BE2C (cell line): ENCODE results near the gene KCNK10.

ENCODE experiments used
- DNase-seq: peaks from one replicate; pipeline ENCODE4 v3.0.0-alpha.2; 2020
- H3K27me3 ChIP-seq: fragments of 250-450 bp; sonication (Bioruptor Pico); 2 replicates; pipeline ENCODE4 v1.5.1; 2020; ENCODE audit warnings: mild to moderate bottlenecking
- H3K36me3 ChIP-seq: fragments of 250-450 bp; sonication (Bioruptor Pico); 2 replicates; pipeline ENCODE4 v1.5.1; 2020; ENCODE audit warnings: mild to moderate bottlenecking
- H3K4me1 ChIP-seq: fragments of 250-450 bp; sonication (Bioruptor Pico); 2 replicates; pipeline ENCODE4 v1.5.1; 2020
- H3K4me3 ChIP-seq: 2 replicates; pipeline ENCODE4 v1.5.1; 2011; ENCODE audit warnings: low read depth, low read length
- H3K9me3 ChIP-seq: fragments of 250-450 bp; sonication (Bioruptor Pico); 2 replicates; pipeline ENCODE4 v1.5.1; 2020
- TF ChIP-seq, protein P1 (sequence below): IDR thresholded peaks from 2 replicates; pipeline ENCODE4 v1.5.1; 2012; ENCODE audit warnings: mild to moderate bottlenecking, low read depth, low read length

KCNK10 gene

DNA sequence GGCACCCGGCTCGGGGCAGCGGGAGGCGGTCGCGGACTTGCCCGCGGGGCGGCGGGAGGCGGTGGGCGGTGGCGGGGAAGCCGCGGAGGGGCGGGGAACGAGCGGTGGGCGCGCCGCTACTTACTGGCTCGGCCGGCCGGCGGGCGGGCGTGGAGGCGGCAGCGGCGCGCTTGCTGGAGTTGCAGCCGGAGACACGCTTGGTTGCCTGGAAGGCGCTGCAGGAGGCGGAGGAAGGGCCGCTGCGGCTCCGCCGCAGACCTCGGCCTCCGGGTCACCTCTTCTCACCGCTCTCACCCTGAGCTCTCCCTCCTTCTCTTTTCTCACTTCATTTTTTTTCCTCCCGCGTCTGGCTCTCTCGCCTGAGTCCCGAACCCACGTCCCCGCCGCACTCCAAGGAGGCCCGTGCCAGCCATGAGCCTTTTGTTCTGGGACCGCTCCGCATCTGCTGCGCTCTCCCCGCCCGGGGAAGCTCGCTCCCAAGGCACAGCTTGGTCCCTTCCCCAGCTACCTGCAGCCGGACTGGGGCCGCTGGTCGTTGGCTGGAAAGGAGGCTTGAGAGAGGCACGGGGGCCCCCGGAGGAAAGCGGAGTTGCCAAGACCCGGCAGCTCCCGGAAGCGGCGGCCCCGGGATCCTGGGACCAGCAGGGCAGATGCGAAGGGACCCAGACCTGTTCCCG is 592 bp upstream of the KCNK10 start:
- Histone ChIP-seq H3K9me3 (peaks cover 3% of the 10 kb centered on the region), H3K36me3 (no peaks in the 10 kb centered on the region), H3K4me3 (peak overlapping the region; percentile 61), H3K4me1 (no peaks in the 10 kb centered on the region), H3K27me3 (peaks cover 73% of the 10 kb centered on the region)
- peak; percentile 78 for DNase-seq
- TF ChIP-seq, protein P1, sequence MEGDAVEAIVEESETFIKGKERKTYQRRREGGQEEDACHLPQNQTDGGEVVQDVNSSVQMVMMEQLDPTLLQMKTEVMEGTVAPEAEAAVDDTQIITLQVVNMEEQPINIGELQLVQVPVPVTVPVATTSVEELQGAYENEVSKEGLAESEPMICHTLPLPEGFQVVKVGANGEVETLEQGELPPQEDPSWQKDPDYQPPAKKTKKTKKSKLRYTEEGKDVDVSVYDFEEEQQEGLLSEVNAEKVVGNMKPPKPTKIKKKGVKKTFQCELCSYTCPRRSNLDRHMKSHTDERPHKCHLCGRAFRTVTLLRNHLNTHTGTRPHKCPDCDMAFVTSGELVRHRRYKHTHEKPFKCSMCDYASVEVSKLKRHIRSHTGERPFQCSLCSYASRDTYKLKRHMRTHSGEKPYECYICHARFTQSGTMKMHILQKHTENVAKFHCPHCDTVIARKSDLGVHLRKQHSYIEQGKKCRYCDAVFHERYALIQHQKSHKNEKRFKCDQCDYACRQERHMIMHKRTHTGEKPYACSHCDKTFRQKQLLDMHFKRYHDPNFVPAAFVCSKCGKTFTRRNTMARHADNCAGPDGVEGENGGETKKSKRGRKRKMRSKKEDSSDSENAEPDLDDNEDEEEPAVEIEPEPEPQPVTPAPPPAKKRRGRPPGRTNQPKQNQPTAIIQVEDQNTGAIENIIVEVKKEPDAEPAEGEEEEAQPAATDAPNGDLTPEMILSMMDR, result no peak

DNA sequence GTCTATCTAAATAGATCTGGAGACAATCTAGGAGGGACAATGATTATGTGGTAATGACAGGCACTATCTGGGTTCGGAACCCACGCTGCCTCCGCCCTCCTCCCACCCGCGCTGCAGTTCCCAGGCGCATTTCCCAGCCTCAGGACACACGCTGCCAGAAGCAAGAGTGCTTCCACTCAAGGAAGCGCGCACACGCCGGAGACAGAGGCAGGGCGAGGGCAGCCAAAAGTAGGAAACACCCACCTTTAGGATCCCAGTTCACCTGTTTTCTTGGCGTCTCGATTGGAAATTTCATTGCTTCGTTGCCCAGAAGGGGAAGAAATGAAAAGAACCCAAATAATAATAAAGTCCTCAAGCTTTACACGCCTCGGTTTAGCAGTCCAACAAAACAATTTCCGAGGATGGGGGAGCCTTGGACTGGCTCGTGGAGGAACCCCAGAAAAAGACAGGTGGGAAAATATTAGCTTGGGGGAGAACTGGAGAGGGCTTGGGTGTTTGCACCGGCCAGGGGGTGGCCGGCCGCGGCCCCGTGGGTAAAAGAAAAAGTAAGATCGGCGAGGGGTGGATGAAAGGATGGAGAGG is 474 bp downstream of the KCNK10 start:
- H3K4me3 ChIP-seq, result peak overlapping the region; percentile 47
- TF ChIP-seq, protein P1, result no peak
- H3K9me3 ChIP-seq, result peaks cover 3% of the 10 kb centered on the region
- no peak for DNase-seq
- H3K4me1 ChIP-seq, result no peaks in the 10 kb centered on the region
- H3K27me3 ChIP-seq, result peaks cover 73% of the 10 kb centered on the region
- no peaks in the 10 kb centered on the region for H3K36me3 ChIP-seq

DNA sequence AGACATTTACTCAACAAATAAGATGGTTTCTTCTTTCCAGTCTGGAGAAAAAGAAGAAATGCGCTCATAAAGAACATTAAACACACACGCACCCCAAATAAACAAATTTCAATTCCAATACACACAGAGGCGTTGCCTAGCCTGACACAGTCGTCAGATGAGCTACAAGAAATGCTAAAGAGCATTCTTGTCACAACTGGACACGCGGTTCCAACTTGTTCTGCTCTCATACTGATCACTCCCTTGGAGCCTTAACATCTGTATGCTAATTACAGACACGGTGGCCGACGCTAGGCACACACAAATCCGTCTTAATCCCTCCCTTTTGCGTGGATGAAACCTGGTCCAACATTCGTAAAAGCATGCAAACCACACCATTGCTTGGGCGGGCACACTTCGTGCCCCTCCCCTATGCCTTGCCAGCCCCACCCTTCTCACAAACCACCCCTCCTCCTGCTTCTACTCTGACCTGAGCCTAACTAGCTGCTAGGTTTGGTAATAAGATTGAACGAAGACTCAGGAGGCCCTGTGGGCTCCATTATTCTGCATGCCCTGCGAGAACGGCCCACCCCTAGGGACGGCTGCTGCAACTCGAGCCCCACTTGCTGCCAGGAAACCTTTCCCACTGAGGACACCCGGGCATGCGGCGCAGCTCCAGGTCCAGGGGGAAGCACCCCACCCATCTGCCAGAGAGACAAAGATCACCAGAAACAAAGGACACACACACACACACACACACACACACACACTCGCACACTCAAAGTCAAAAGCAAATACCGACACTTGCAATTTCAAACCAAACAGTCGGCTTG is 1.2 kb downstream of the KCNK10 start:
- peaks cover 66% of the 10 kb centered on the region for H3K27me3 ChIP-seq
- DNase-seq, result no peak
- no peak overlapping the region for H3K4me3 ChIP-seq
- TF ChIP-seq, protein P1, result no peak
- no peaks in the 10 kb centered on the region for H3K4me1 ChIP-seq
- peaks cover 3% of the 10 kb centered on the region for H3K9me3 ChIP-seq
- no peaks in the 10 kb centered on the region for H3K36me3 ChIP-seq

DNA sequence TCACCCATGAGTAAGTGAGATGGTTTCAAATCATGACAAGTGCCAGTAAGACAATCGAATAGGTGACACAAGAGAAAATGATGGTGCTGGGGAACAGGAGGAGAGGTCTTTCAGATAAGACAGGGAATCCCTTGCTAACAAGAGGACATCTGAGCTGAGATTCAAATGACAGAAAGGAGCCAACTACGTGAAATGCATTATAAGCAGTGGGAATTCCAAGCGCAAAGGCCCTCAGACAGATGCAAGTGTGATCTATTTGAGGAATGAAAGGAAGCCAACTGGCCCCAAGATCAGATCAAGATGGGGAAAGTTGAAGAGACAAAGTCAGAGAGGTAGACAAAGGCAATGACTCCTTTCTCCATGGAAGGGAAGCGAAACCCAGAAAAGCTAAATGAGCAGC is 4.7 kb downstream of the KCNK10 start:
- peaks cover 31% of the 10 kb centered on the region for H3K27me3 ChIP-seq
- H3K36me3 ChIP-seq, result no peaks in the 10 kb centered on the region
- H3K9me3 ChIP-seq, result no peaks in the 10 kb centered on the region
- TF ChIP-seq, protein P1, result no peak
- H3K4me1 ChIP-seq, result no peaks in the 10 kb centered on the region
- H3K4me3 ChIP-seq, result no peak overlapping the region
- DNase-seq, result no peak

DNA sequence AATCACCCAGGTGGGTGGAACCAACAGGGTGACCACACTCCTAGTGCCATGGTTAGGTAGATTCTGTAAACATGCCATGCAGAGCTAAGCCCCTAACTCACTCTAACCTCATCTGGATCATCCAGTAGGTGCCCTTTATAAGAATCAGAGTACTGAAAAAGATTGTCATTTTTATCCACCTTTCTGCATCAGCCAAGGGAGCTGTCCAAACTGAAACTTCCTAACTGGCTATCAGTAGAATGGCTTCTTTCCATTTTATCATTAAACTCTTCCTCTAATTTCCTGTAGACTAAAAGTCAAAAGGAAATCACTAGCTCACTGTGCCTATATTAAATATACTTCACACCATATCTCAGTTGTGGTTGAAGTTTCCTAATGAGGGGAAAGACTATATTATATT is 6.5 kb downstream of the KCNK10 start:
- no peak for DNase-seq
- H3K4me1 ChIP-seq, result peaks cover 7% of the 10 kb centered on the region; the same call in 1 of the 2 replicates
- H3K9me3 ChIP-seq, result no peaks in the 10 kb centered on the region
- TF ChIP-seq, protein P1, result no peak
- H3K36me3 ChIP-seq, result no peaks in the 10 kb centered on the region
- H3K27me3 ChIP-seq, result peaks cover 13% of the 10 kb centered on the region
- H3K4me3 ChIP-seq, result no peak overlapping the region
